Activated CD4-positive, alpha-beta T cell treated with anti-CD3 and anti-CD28 coated beads, Interleukin-2, amount 50 U/mL, for 16 hours (primary cell): ENCODE results near the gene PLPP3.

Experiments
- DNase-seq: peaks from one replicate; pipeline ENCODE4 v3.0.0-alpha.2; 2020

The PLPP3 gene

GRCh38 chr1:56517404-56518130 is 61.8 kb downstream of the PLPP3 start:
- no peak for DNase-seq

- no peak for DNase-seq
Measured at GRCh38 chr1:56516539-56517252, 62.7 kb downstream of the PLPP3 start.

GRCh38 chr1:56515898-56516538 is 63.3 kb downstream of the PLPP3 start:
- no peak for DNase-seq

- DNase-seq, result no peak
Measured at GRCh38 chr1:56512724-56513494, 66.5 kb downstream of the PLPP3 start.

GRCh38 chr1:56511766-56512165 is 67.6 kb downstream of the PLPP3 start:
- DNase-seq, result no peak

- DNase-seq, result no peak
Measured at GRCh38 chr1:56511364-56511763, 68.0 kb downstream of the PLPP3 start.

GRCh38 chr1:56510642-56511021 is 68.7 kb downstream of the PLPP3 start:
- DNase-seq, result no peak

GRCh38 chr1:56509713-56510641 is 69.4 kb downstream of the PLPP3 start:
- DNase-seq, result no peak

GRCh38 chr1:56508523-56508983 is 70.8 kb downstream of the PLPP3 start:
- no peak for DNase-seq

GRCh38 chr1:56507925-56508522 is 71.3 kb downstream of the PLPP3 start:
- DNase-seq, result no peak

GRCh38 chr1:56506951-56507491 is 72.3 kb downstream of the PLPP3 start:
- DNase-seq, result no peak

- no peak for DNase-seq
Measured at GRCh38 chr1:56505792-56506743, 73.3 kb downstream of the PLPP3 start.

GRCh38 chr1:56502700-56503245 is 76.6 kb downstream of the PLPP3 start:
- no peak for DNase-seq

GRCh38 chr1:56501888-56502287 is 77.5 kb downstream of the PLPP3 start:
- DNase-seq, result no peak

- DNase-seq, result no peak
Measured at GRCh38 chr1:56501426-56501825, 77.9 kb downstream of the PLPP3 start.

- no peak for DNase-seq
Measured at GRCh38 chr1:56496821-56497772, 82.3 kb downstream of the PLPP3 start.

- no peak for DNase-seq
Measured at GRCh38 chr1:56496158-56496557, 83.2 kb downstream of the PLPP3 start.

GRCh38 chr1:56495538-56495937 is 83.8 kb downstream of the PLPP3 start:
- no peak for DNase-seq

GRCh38 chr1:56494306-56494705 is 85.1 kb downstream of the PLPP3 start:
- no peak for DNase-seq
